Nephron (organoid): Measurements from ENCODE around the gene CACNA1C.

ENCODE experiments used
- H3K27ac Mint-ChIP-seq, 3 experiments: 2 replicates each; pipeline ENCODE4 v1.8.0; 2020; ENCODE audit warnings: mixed read lengths in 3 of 3, mild to moderate bottlenecking in 2 of 3, moderate library complexity in 1 of 3
- H3K27me3 Mint-ChIP-seq: 2 replicates; pipeline ENCODE4 v1.8.0; 2021; ENCODE audit warnings: low read depth, mild to moderate bottlenecking, moderate library complexity, mixed read lengths
- H3K36me3 Mint-ChIP-seq: 2 replicates; pipeline ENCODE4 v1.8.0; 2020; ENCODE audit warnings: low read depth, mixed read lengths
- H3K4me1 Mint-ChIP-seq: 2 replicates; pipeline ENCODE4 v1.8.0; 2020; ENCODE audit warnings: mixed read lengths
- H3K4me3 Mint-ChIP-seq, 3 experiments: 2 replicates each; pipeline ENCODE4 v1.8.0; 2020; ENCODE audit warnings: mild to moderate bottlenecking in 3 of 3, mixed read lengths in 3 of 3, moderate library complexity in 2 of 3
- H3K9me3 Mint-ChIP-seq: 2 replicates; pipeline ENCODE4 v1.8.0; 2020; ENCODE audit warnings: mixed read lengths
- TF ChIP-seq, protein P1 (sequence below), 3 experiments: fragments of 200-600 bp; sonication (generic); IDR thresholded peaks; one replicate each; pipeline ENCODE4 v1.5.0; 2021; ENCODE audit warnings: antibody characterized with exemption in 3 of 3; ENCODE audit not compliant: unreplicated experiment in 3 of 3

The CACNA1C gene

DNA sequence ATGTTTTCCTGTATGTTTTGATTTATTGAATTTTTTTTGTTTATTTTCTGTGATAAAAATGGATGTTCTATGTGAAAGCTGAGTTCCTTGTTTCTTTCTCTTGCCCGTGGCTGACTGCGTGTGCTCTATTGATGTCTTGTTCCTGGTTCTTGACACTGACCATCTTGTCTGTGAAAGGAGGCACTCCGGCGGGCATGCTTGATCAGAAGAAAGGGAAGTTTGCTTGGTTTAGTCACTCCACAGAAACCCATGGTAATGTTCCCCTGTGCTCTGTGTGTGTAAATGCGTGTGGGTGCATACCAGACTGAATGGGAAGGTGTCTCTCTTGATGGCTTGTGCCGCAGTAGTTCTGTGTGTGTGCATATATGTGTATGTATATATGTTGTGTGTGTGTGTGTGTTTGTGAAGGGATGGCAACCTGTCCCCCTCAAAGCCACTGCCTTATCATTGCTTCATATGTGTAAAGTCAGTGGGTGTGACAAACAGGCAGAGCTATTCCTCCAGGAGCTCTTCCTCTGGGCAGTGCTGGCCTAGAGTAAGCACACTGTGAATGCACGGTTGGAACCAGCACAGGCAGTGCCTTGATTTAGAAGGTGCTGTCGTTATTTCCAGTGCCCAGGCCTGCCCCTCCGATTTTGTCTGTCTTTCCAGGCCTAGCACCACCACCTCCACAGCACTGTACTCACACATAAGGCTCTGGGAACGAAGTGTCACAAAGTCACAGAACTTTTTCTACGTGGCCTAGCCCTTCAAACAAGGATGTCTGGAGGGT is 494.7 kb downstream of the CACNA1C start:
- TF ChIP-seq, protein P1, sequence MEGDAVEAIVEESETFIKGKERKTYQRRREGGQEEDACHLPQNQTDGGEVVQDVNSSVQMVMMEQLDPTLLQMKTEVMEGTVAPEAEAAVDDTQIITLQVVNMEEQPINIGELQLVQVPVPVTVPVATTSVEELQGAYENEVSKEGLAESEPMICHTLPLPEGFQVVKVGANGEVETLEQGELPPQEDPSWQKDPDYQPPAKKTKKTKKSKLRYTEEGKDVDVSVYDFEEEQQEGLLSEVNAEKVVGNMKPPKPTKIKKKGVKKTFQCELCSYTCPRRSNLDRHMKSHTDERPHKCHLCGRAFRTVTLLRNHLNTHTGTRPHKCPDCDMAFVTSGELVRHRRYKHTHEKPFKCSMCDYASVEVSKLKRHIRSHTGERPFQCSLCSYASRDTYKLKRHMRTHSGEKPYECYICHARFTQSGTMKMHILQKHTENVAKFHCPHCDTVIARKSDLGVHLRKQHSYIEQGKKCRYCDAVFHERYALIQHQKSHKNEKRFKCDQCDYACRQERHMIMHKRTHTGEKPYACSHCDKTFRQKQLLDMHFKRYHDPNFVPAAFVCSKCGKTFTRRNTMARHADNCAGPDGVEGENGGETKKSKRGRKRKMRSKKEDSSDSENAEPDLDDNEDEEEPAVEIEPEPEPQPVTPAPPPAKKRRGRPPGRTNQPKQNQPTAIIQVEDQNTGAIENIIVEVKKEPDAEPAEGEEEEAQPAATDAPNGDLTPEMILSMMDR (IDR thresholded peaks at IDR 0.05; ENCODE audit: unreplicated experiment in 3 of 3) = no peak
- Mint-ChIP-seq H3K9me3 (no peaks in the 10 kb centered on the region), H3K4me1 (peaks cover 3% of the 10 kb centered on the region), H3K27ac (no peak overlapping the region), H3K4me3 (no peak overlapping the region), H3K36me3 (no peaks in the 10 kb centered on the region), H3K27me3 (peaks cover 6% of the 10 kb centered on the region)

DNA sequence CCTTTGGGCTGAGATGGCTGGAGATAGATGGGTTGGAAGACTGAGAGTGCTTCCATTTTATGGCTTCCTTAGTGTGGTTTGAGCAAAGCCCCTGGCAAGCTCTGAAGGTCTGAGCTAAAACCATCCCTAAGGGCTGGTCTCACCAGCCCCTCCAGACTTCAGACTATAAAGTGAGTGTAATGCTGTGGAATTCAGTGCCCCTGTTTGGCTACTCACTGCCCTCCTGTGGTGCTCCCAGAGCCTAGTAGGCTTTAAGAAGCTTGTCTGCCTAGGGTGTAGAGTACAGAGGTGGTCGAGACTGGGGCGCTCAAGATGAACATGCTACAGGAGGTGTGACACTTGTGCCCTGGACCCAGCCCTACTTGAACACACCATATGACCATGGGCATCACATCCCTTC is 495.3 kb downstream of the CACNA1C start:
- Mint-ChIP-seq H3K9me3 (no peaks in the 10 kb centered on the region), H3K4me3 (no peak overlapping the region), H3K27me3 (peaks cover 6% of the 10 kb centered on the region), H3K27ac (no peak overlapping the region), H3K36me3 (no peaks in the 10 kb centered on the region), H3K4me1 (peaks cover 3% of the 10 kb centered on the region)
- TF ChIP-seq, protein P1 (IDR thresholded peaks at IDR 0.05; ENCODE audit: unreplicated experiment in 3 of 3) = no peak

DNA sequence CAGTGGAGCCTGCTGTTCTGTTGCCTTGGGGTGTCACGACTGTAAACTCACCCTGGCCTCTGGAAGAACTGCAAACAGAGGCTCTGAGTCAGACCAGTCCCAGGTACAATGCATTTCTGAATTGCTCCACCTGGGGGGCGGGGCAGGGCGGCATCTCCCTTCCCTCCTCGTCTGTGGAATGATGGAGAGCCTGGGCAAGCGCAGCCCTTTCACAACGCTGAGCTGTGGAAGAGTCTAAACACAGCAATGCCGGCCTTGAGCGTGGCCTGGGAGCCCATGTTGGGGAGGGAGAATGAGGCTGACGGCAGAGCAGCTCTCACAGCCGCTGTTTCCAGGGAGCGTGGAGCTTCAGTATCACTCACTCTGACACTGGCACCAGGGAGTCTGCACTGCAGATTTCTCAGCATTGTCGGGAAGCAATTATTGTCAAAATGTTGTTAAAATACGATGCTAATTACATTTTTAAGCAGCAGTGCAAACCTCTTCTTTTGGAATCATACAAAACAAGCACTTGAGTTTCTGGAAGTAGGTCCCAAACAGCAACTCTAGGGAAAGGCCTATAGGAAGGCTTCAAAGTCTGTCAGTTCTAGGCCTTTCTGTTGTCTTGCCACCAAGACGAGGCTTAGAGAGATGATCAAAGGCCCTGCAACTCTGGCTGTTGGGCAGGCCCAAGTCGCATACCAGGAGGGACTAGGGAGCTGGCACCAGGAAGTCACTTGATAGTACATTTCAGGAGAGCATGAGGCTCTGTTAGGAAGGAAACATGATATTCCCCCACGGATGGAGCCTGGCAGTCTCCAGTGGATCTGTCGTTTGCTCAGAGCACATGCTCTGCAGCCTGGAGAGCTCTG is 498.0 kb downstream of the CACNA1C start:
- no peak overlapping the region for H3K27ac Mint-ChIP-seq

DNA sequence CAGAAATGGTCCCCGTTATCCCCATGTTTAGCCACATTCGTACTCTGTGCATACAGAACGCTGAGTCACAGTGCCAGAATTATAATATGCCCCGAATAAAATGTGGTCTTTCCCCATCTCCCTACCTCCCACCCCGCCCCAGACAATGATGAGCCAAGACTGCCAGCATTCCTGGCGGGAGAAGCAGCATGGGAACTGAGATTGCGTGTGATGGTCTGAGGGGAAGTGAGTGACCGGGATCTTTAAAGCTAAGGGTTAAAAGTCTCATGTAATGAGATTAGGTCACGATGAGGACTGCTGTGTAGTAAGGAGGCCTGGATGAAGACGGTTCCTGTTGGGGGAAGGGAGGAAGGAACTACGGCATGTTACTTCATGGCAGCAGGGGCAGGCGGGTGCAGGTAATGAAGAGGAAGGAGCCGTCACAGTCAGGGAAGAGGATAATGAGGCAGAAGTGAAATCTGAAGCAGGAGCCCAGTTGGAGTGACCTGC is 498.7 kb downstream of the CACNA1C start:
- TF ChIP-seq, protein P1 (IDR thresholded peaks at IDR 0.05; ENCODE audit: unreplicated experiment in 3 of 3) = no peak
- H3K36me3 Mint-ChIP-seq = peaks cover 5% of the 10 kb centered on the region
- H3K4me1 Mint-ChIP-seq = peaks cover 8% of the 10 kb centered on the region
- H3K4me3 Mint-ChIP-seq = no peak overlapping the region
- H3K9me3 Mint-ChIP-seq = no peaks in the 10 kb centered on the region
- H3K27me3 Mint-ChIP-seq = peaks cover 7% of the 10 kb centered on the region
- H3K27ac Mint-ChIP-seq = no peak overlapping the region

More for the DNA sequence above, 498.0 kb downstream of the CACNA1C start:
- TF ChIP-seq, protein P1 (IDR thresholded peaks at IDR 0.05; ENCODE audit: unreplicated experiment in 3 of 3) = no peak
- no peaks in the 10 kb centered on the region for H3K9me3 Mint-ChIP-seq
- H3K36me3 Mint-ChIP-seq = peaks cover 1% of the 10 kb centered on the region
- peaks cover 2% of the 10 kb centered on the region for H3K27me3 Mint-ChIP-seq
- peaks cover 5% of the 10 kb centered on the region for H3K4me1 Mint-ChIP-seq
- no peak overlapping the region for H3K4me3 Mint-ChIP-seq

DNA sequence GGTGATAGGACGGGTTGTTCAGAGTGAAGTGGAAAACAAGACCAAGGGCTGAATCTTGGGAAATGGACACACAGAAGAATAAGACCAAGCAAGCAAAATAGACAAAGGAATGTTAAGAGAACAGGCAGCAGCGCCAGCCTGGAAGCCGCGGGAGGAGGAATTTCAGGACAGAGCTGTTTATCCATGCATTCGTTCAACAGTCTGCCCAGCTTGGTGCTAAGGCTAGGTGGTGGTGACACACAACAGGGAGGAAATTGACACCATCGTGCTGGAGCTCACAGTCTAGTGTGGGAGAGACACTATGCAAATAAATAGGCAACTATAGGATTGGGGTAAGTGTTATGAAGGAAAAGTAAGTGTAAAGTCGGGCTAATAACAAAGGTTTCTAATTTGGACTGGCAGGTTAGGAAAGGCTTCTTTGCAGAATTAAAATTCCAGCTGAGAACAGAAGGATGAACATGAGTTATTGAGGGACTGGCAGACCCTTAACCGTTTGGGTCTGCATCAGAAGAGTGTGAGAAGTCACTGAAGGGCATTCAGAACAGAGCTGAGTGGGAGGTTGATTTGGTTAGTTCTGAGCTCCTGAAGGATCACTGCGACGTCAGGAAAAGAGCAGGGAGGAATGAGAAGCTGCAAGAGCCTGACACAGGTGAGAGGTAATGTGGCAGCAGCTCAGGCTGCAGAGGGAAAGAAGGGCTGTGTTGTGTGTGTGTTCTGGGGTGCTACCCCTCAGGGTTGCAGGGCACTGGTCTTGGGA is 499.4 kb downstream of the CACNA1C start:
- TF ChIP-seq, protein P1 (IDR thresholded peaks at IDR 0.05; ENCODE audit: unreplicated experiment in 3 of 3) = no peak
- Mint-ChIP-seq H3K27me3 (peaks cover 12% of the 10 kb centered on the region), H3K27ac (no peak overlapping the region), H3K36me3 (peaks cover 9% of the 10 kb centered on the region), H3K9me3 (no peaks in the 10 kb centered on the region), H3K4me1 (peaks cover 8% of the 10 kb centered on the region), H3K4me3 (no peak overlapping the region)
